Fibroblast of skin of left quadriceps (primary cell): ENCODE measurements around the gene KCNK1.
"Not testable (repeated sequence)": the region's sequence is repeated elsewhere in the genome, so short reads cannot be mapped to it uniquely, and the experiment has no call there.

Experiments used
- DNase-seq, 2 experiments: peaks; one replicate each; pipeline ENCODE4 v3.0.0-alpha.2; 2013; ENCODE audit warnings: low read depth in 2 of 2

The KCNK1 gene

DNA sequence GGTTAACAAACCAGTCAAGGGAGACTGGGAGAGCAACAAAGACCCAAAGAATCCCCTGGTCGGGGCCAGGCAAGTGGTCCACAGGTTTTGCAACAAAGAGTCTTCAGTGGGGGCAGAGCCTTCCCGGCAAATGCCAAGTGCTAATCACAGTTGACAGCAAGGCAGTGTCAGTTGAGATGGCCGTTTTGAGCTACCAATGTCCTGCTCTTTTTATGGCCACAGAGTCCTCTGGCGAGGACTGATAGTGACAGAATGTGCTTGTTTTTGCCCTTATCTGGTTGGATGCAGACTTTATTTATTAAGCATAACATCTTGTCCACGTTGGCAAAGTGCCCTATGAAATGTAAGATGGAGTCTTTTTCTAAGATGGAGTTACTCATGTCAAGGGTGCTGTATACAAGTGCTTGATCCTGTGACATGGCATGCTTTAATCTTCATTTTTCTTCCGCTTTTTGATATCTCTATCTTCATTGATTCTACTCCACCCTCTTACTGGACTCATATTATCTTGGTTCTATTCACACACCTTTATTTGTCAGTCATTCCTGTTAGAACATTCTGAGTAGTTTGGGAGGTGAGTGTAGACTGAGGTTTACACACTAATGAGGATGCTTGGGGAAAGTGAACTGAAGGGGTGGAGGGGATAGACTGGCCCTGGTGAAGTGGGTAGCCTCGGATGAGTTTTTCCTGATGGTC, 51.8 kb downstream of the KCNK1 start:
- DNase-seq: no peak

DNA sequence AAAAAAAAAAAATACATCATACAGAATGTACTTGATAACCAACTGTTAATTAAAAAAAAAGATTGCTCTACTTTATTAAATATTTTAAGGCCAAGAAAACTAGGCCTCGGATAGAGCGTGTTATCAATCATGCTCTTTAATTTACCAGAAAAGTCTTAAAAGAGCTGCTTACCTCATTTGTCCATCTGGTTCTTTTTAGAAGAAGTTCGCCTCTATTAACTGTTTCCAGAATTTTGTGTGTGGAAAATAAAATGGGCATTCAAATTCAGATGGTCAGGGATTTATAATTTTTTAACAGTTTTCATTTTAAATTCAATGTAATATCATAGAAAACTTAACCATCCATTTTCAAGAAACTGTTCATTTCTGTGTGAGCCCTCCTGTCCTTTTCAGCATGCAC, 53.8 kb downstream of the KCNK1 start:
- DNase-seq: no peak

DNA sequence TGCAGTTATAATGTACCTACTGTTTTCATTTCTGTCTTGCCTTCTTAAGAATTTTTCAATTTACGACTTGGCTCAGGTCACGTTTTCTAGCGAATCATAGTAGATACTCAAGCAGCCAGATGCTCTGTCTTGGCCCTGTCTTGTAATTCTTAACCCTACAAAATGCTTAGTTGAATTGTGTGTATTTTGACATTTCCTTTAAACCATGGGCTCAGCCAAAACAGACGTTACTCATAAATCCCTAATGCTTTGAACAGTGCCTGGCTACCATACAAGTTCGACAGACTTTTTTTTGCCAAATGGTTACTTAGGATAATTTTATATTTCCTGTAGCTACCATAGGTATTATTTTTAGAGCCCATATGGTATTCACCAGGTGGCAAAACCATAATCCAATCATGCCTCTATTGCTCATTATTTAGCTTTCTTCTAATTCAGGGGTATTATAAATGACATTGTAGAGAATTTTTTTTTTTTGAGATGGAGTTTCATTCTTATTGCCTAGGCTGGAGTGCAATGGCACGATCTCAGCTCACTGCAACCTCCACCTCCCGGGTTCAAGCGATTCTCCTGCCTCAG, 54.3 kb downstream of the KCNK1 start:
- DNase-seq: peak in 1 of 2 experiments; percentile 9

DNA sequence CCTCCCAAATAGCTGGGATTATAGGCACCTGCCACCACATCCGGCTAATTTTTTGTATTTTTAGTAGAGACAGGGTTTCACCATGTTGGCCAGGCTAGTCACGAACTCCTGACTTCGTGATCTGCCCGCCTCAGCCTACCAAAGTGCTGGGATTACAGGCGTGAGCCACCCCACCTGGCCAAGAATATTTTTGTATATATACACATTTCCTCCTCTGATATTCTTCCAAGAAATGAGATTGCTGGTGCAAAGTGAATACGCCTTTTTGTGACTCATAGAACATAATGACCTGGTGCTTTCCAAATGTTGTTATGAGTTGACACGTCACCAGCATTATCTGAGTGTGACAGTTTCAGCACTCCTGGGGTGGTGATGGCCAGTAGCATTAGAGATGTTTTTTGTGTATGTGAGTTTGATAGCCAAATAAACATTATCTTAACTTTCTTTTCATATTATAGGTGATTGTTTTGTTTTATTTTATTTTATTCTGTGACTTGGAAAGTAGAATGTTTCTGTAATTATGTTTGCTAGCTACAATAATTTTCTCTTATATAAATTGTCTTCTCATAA, 54.9 kb downstream of the KCNK1 start:
- no peak for DNase-seq

DNA sequence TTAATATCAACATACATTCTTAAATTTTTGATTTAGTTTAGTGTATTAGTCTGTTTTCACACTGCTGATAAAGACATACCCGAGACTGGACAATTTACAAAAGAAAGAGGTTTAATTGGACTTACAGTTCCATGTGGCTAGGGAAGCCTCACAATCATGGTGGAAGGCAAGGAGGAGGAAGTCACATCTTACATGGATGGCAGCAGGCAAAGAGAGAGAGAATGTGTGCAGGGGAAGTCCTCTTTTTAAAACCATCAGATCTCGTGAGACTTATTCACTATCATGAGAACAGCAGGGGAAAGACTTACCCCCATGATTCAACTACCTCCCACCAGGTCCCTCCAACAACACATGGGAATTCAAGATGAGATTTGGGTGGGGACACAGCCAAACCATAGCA, 56.5 kb downstream of the KCNK1 start:
- DNase-seq: not testable (repeated sequence)

DNA sequence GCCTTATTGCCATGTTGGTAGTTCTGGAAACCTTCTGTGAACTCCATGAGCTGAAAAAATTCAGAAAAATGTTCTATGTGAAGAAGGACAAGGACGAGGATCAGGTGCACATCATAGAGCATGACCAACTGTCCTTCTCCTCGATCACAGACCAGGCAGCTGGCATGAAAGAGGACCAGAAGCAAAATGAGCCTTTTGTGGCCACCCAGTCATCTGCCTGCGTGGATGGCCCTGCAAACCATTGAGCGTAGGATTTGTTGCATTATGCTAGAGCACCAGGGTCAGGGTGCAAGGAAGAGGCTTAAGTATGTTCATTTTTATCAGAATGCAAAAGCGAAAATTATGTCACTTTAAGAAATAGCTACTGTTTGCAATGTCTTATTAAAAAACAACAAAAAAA, 57.4 kb downstream of the KCNK1 start:
- no peak for DNase-seq

DNA sequence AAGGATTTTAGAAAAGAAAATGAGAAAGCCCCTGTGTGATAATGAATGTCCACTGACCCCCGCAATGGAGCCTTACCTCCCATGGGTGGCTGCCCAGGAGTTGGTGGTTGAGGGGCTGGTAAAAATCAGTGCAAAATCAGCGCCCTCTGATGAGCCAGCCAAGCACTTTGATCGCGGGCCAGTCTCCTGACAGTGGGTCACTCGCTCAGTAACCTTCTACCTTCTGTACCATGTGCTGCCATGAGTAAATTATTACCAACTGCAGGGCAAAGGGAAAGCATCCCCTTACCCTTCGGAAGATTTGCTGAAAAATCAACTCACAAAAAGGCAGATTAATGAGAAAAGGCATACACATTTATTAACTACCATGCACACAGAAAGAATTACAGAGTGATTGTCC, 58.8 kb downstream of the KCNK1 start:
- DNase-seq: no peak

DNA sequence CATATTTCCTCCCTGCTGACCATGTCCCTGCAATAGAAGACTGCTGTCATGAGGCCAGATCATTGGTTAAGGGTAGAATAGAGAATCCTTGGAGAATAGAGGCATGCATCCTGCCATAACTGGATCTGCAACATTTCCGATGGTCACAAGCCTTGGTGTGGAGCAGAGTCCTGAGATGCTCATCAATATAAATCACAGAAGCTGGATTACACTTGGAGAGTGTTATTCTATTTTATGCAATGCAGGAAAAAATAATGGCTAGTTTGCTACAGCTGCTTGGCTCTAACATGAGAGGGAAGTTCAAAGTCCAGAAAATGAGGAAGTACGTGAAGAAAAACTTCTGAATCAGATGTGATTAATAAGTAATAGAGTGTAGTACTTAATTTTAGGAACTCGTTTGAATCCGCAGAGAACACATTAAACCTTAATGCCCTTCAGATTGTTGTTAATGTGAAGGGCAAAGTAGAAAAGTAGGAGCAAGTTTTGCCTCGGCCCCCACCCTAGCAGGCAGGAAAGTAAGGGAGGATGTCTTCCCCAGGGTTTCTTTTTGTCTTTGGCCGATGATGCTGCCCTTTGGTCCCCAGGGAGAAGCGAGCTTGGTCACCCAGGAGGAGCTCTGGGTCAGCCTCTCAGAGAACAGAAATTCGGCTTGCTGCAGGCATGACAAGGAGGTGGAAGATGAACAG, 59.5 kb downstream of the KCNK1 start:
- DNase-seq: no peak

DNA sequence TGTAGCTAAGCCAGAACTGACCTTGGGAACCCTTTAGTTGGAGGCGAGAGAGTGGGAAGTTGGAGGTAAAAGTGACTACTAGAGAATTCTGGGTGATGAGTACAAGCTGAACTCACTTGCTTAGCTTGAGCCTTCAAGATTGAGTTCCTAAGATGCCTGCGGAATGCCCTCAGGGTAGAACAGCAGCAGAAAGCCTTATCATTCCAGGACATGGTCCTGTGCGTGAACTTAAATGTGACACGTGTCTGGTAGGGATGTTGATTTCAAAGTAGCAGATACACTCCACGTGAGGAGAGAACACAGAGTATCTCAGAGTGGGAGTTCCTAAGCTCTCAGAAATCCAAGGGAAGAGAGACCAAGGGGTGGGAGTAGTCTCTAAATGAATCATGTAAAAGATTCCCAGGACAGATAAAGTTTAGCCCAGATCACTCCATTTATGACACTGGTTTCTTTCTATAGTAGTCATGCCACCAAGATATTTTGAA, 60.1 kb downstream of the KCNK1 start:
- DNase-seq: no peak

DNA sequence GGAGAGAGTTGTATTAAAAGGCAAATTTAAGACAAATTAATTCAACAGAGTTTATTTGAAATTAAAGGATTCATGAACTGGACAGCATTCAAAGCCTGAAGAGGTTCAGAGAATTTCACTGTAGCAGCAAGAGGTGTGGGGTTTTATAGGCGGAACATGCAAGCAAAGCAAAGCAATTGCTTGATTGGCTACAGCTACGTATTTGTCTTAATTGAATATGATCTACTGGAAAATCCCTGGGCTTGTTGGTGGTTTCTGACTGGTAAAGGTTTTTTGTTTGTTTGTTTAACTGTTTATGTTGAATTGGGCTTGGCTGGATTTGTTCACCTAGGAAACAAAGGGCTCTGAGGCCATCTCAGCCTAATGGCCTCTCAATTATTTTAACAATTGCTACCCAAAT, 61.5 kb downstream of the KCNK1 start:
- DNase-seq: no peak

DNA sequence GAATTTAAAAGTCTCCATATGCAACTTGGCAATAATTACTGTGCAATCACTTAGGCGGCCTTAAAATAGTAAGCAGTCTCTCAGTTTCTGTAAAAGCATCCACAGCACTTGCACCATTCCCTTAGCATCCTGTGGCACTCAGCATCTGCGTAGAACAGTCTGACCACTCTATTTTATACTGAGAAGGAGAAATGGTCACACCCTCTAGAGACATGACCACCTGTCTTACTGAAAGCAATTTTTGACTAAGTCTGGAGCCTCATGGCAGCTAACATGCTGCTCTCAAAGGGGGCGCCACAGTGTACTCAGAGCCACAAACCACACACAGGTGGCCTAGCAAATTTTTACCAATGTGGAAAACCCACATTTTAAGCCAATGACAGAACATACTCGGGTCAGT, 62.0 kb downstream of the KCNK1 start:
- DNase-seq: no peak

DNA sequence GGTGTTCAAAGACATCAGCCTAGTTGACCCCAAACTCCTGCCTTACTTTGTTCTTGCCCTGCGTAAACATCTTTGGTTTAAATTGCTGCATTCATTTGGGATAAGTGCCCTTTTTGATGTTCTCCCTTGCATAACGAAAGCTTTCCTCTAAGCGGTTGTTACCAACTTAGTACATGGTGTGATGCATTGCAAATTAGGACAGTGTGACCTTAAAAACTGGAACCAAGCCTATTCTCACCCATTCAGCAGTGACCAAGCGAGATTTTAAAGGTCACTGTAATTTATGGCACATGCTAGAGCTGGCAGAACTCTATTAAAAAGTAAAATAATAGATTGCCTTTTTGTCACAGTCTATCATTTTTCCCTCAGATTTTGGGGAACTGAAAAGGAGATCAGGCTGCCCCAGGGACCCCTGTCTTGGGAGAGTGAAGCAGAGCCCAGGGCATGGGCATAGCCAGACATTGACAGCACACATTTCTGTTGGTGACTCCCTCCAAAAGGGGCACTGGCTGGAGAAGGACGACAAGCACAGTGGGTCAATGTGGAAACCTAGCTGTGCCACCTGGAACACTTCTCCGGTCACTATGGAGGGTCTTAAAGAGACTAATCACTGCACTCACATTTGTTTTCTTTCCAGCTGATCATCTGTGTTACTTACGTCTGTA, 63.9 kb downstream of the KCNK1 start:
- no peak for DNase-seq

DNA sequence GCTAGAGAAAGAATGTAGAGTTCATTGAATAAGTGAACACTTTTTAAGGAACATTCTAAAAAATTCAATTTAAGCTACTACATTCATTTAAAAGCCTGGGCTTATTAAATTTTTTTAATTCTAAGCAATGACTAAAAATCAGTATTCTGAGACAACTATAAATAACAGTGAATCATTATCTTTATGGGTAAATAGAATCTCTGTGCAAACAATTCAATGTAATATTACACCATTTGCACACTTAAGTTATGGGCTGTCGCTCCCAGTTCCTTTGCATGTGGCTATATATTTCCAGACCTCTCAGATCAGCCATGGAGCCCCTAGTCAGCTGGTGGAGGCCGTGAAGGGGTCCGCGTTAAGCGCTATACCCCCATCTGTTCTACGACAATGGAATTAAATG, 65.1 kb downstream of the KCNK1 start:
- no peak for DNase-seq

DNA sequence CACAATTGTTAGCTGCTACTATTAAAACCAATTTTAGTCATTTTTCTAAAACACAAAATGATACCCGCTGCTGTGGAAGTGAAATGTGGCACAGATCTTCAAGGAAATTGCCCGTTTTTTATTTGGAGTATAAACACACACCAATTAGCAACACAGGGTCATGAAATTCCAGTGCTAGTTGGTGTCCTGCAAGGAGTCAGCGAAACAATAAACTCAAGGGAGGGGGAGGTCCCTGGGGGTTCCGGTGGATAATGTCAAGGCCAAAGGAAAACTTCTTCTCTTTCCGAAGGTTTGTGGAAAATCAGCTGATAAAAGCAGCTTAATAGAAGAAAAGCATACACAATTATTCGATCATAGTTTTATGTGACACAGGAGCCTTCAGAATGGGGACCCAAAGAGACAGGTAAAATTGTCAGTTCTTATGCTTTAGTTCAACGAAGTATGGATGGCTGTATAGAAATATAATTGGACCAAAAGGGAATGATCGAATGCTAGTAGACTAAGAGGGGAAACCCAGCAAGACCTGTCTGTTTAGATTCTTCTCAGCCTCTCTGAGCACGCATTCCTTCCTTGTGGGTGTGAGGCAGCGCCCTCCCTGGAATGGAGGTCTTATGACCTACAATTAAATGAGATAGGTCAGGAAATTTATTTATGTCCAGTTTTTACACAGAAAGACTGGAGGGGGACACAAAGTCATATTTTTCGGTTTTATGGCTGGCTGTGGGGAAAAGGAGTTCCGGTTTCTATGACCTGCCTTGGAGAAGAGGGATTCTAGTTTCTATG, 65.9 kb downstream of the KCNK1 start:
- no peak for DNase-seq

DNA sequence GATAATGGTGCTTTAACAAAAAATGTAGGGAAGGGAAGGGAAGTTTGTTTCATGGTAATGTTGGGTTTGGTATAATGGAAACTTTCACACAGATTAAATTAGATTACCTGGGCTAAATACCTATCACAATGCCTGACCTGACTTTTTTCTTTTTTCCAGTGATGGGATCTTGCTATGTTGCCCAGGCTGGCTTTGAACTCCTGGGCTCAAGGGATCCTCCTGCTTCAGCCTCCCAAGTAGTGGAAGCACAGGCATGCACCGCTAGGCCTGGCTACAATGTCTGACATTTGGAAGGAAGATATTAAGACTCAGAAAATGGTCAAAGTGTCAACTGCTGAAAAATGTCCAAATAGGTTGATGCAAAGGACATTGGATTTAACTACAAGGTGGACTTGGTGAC, 67.4 kb downstream of the KCNK1 start:
- no peak for DNase-seq

DNA sequence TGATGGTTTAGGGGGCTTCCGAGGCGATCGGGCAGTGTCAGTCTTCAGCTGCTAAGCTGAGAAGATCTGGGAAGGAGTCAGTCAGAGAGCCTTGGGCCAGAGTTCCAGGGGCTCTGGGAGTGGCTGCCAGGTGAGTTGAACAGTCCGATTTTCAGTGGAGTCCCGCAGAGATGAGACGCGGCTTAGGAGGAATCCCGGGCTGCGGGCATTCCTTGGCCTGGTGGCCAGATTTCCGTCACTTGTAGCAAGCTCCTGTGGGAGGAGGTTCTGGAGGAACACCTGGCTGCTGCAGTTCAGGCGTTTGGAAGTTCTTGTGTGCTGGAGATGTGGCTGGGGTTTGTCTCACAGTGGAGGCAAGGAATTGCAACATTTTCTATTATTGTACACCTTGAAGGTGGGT, 72.7 kb downstream of the KCNK1 start:
- not testable (repeated sequence) for DNase-seq

DNA sequence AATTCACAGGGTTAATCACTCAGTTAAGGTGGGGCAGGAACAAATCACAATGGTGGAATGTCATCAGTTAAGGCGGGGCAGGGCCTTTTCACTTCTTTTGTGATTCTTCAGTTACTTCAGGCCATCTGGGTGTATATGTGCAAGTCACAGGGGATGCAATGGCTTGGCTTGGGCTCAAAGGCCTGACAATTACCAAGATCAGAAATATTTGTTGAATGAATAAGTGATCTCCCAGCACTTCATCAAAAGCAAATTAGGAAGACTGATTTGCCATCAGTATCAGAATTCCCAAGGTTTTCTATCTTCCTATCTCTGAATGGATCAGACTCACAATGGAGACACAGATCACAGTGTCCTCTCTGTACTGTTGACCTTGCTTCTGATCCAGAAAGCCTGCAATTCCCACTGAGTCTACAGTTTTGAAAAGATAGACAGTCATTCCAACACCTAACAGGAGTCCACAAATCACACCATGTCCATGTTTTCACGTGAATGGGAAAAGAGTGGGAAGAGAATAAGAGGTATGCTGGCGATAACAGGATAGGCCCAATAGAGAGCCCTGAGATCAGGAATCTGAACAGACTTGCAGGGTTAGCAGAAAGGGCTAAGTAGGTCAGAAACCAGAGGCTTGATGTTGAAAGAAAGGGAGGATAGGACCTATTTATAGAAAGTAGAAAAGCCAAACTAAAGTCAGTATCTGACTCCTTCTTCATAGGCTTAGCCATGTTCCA, 75.3 kb downstream of the KCNK1 start:
- DNase-seq: no peak

DNA sequence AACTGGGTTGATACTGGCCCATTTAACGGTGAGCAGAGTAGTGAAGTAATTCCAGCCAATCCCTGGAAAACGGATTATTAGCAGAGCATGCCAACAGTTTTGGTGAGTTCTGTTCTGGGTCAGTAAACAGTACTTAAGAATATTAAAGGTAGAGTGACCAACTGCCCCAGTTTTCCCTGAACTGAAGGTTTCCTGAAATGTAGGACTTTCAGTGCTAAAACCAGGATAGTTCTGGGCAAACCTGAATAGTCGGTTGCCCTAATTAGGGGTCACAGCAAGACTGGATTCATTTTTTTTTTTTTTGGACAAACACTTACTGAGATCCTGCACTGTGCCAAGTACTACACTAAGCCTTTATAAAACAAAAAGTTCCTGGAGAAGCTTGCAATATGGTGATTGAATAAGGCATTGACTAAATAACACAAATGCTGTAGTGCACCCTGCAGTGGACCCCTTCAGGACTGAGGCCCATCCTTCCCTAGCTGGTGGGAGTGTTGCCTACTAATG, 75.9 kb downstream of the KCNK1 start:
- DNase-seq: no peak

DNA sequence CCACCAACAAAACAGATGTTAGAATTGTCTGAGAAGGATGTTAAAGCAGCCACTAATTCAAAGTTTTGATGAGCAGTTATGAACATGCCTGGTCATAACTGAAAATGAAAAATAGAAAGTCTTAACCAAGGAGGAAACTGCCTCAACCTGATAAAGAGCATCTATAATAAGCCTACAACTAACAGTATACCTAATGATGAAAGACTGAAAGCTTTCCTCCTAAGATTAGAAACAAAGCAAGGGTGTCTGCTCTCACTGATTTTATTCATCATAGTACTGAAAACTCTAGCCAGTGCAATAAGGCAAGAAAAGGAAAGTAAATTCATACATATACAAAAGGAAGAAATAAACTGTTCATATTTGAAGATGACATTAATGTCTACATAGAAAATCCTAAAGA, 82.0 kb downstream of the KCNK1 start:
- no peak for DNase-seq

DNA sequence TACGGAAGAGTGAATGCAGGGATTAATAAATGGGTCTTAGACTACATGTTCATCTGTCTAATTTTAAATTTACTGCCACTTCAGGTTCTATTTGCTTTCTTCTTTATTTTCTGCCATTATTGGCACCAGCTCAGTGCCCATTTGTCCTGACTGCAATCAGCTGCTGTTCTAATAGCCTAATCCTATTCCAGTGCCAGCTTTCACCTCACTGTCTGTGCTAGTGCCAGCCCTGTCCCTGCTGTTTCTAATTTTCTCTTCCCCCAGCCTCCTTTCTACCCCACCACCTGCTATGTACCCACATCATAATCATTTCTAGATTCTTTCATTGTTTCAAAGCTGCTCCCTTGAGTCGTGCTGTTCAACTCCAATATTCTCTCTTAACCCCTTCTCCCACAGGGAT, 86.4 kb downstream of the KCNK1 start:
- no peak for DNase-seq
